Cardiac fibroblast (primary cell): ENCODE measurements around the gene SLC1A2.

Experiments
- DNase-seq, 2 donors: peaks; one replicate each; pipeline versions ENCODE4 v3.0.0 to v3.0.0-alpha.2; 2010; ENCODE audit warnings: low read depth in 2 of 2
- H3K4me3 ChIP-seq, 2 donors: replicated peaks in 1 of 2; 1 replicate in 1 of 2; 2 replicates in 1 of 2; pipeline ENCODE4 v1.5.1; 2011; ENCODE audit warnings: low read depth in 2 of 2, low read length in 2 of 2, mild to moderate bottlenecking in 2 of 2, moderate library complexity in 1 of 2
- TF ChIP-seq, protein P1 (sequence below): IDR thresholded peaks from one replicate; pipeline ENCODE4 v1.5.1; 2011; ENCODE audit warnings: low read depth, mild to moderate bottlenecking, low read length, inconsistent platforms

The SLC1A2 gene

DNA sequence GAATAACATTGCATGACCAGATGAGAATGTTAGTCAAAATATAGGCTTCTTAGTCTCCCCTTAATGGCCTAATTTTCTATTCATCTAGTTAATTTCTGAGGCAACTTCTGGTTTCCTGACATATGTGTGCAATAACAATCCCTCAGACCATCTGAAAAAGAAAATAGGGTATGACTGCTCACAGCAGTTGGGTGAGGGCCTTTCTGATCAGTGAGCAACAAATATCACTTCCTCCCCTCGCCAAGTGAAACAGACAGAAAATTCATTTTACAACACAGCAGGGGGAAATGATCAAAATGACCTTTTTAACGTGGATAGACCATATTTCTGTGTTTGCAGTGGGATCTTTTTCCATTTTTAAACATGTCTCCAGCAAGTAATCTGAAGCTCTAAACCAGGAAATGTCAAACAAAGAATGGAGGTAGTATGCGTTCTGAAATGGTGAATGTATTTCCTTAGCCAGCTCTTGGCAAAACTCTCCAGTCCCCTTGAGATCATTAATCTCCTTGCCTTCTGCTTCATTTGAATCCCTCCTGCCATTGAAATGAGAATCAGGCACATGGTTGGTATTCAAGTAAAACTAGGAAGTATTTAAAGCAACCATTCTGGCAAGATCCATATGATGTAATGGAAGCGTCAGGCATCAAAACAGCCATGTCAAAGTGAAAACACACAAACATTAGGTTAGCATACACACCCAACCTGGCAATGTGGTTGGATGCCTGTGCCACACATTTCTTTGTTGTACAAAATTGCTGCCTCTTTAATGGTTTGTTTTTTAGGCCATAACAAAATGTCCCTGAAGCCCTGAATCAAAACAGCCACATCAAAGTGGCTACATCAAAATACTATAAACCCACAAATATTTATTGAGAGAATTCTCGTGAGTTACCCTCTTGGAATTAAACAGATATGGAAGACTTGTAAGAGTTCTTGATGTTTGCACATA is 100.1 kb downstream of the SLC1A2 start:
- DNase-seq = no peak
- TF ChIP-seq, protein P1, sequence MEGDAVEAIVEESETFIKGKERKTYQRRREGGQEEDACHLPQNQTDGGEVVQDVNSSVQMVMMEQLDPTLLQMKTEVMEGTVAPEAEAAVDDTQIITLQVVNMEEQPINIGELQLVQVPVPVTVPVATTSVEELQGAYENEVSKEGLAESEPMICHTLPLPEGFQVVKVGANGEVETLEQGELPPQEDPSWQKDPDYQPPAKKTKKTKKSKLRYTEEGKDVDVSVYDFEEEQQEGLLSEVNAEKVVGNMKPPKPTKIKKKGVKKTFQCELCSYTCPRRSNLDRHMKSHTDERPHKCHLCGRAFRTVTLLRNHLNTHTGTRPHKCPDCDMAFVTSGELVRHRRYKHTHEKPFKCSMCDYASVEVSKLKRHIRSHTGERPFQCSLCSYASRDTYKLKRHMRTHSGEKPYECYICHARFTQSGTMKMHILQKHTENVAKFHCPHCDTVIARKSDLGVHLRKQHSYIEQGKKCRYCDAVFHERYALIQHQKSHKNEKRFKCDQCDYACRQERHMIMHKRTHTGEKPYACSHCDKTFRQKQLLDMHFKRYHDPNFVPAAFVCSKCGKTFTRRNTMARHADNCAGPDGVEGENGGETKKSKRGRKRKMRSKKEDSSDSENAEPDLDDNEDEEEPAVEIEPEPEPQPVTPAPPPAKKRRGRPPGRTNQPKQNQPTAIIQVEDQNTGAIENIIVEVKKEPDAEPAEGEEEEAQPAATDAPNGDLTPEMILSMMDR = no peak
- no peak overlapping the region for H3K4me3 ChIP-seq

- TF ChIP-seq, protein P1 = no peak
- no peak overlapping the region for H3K4me3 ChIP-seq
- no peak for DNase-seq
Measured at GRCh38 chr11:35318309-35318708, 101.0 kb downstream of the SLC1A2 start.

DNA sequence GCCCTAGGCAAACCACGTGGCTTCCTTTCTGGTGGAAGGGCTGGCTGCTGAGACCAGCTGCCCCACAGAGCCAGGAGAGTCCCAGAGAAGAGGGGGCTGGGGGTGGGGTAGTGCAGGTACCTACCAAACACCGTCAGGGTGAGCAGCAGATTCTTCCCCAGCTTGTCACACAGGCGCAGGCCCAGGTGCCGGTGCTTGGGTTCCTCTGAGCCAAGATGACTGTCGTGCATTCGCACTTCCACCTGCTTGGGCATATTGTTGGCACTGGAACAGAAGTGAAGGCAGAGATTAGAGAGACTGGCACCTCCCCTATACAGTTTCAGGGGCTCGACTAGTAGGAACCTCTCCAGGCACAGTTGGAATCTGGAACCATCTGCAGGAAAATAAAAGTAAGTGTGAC is 102.1 kb downstream of the SLC1A2 start:
- H3K4me3 ChIP-seq = no peak overlapping the region
- TF ChIP-seq, protein P1 = no peak
- no peak for DNase-seq

GRCh38 chr11:35316161-35316560 is 103.2 kb downstream of the SLC1A2 start:
- no peak for DNase-seq
- H3K4me3 ChIP-seq = no peak overlapping the region
- TF ChIP-seq, protein P1 = no peak

- DNase-seq = no peak
- TF ChIP-seq, protein P1 = no peak
- H3K4me3 ChIP-seq = no peak overlapping the region
Measured at GRCh38 chr11:35313760-35314153, 105.6 kb downstream of the SLC1A2 start.

DNA sequence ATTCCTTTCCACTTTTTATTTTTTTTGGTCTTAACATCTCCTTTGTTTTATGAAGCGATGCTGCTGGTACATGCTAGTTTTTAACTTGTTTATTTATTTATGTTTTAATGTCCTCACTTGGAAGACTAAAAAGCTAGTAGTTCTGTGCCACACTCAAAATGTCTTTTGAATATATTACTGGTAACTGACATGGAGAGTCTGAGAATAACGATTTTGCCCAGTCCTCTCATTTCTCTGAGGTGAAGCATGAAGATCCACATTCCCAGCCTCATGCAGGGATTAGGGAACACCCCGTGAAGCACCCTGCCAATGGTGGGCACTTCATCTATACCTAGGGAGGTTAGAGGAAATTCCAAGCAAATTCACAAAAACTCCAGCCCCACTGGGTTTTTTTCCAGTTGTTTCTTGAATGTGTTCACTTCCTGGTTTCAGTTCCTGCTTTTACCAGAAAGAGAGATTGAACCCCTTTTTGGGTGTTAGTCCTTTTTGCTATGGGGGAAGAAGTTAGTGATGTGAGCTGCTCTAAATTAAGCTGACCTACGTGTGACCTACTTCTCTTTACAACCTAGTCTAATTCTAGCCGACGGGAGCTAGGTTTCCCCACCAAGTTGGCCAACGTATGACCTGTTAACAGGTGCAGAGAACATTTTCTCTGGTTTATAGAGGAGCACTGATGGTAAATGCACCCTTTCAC is 106.1 kb downstream of the SLC1A2 start:
- no peak overlapping the region for H3K4me3 ChIP-seq
- TF ChIP-seq, protein P1 = no peak
- no peak for DNase-seq
